Stimulated activated naive CD8-positive, alpha-beta T cell treated with anti-CD3 and anti-CD28 coated beads, Interleukin-15, Interleukin-2, amounts not matched to agents 100 ng/mL and 50 ng/mL, for 24 hours (primary cell): ENCODE measurements around the gene PGP.
"Not testable (repeated sequence)": the region's sequence is repeated elsewhere in the genome, so short reads cannot be mapped to it uniquely, and the experiment has no call there.

Experiments
- H3K27ac Mint-ChIP-seq: one replicate; pipeline ENCODE4 v1.8.0; 2021; ENCODE audit warnings: mild to moderate bottlenecking, mixed read lengths
- H3K27me3 Mint-ChIP-seq: one replicate; pipeline ENCODE4 v1.8.0; 2021; ENCODE audit warnings: mixed read lengths
- H3K36me3 Mint-ChIP-seq: one replicate; pipeline ENCODE4 v1.8.0; 2021; ENCODE audit warnings: low read depth, mixed read lengths
- H3K4me1 Mint-ChIP-seq: one replicate; pipeline ENCODE4 v1.8.0; 2021; ENCODE audit warnings: low read depth, mixed read lengths
- H3K4me3 Mint-ChIP-seq: one replicate; pipeline ENCODE4 v1.8.0; 2021; ENCODE audit warnings: mild to moderate bottlenecking, mixed read lengths
- H3K9me3 Mint-ChIP-seq: one replicate; pipeline ENCODE4 v1.8.0; 2021; ENCODE audit warnings: mixed read lengths

PGP gene, protein sequence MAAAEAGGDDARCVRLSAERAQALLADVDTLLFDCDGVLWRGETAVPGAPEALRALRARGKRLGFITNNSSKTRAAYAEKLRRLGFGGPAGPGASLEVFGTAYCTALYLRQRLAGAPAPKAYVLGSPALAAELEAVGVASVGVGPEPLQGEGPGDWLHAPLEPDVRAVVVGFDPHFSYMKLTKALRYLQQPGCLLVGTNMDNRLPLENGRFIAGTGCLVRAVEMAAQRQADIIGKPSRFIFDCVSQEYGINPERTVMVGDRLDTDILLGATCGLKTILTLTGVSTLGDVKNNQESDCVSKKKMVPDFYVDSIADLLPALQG

DNA sequence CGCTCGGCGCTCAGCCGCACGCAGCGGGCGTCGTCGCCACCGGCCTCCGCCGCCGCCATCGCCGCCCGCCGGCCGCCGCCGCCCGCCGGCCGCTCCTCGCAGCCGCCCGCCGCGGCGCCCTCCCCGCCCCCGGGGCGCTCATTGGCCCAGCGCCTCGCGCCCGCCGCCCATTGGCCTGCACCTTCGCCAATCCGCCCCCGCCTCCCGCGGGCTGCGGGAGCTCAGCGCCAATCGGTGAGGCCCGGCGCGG is at the start of gene PGP:
Gene PGP, minus strand, starts transcription at position 122 of the 250 bp plus-strand sequence. Its CDS starts 63 bp downstream, at position 59.
- Mint-ChIP-seq H3K27ac (peak within 1 kb of the TSS; percentile 96), H3K9me3 (no peaks in the 10 kb centered on the region), H3K27me3 (no peaks in the 10 kb centered on the region), H3K4me1 (peaks cover 24% of the 10 kb centered on the region), H3K4me3 (peak within 1 kb of the TSS; percentile 94), H3K36me3 (peaks cover 25% of the 10 kb centered on the region)

DNA sequence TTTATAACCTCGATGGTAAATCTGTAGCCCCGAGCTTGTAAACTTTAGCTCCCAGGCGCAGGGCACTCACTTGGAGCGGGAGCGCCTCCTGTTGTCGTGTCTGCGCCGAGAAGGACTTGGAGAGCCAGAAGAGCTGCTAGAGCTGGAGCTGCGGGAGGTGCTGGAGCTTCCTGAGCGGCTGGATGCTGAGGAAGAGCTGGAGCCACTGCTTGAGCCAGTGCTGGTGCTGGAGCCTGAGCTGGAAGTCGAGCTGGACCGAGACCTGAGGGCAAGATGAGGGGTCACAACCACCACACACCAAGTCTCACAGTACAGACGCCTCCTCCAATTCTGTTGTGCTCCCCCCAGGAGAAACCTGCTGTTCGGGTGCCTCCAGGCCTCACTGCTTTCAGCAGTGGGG is 48.4 kb upstream of the PGP start:
- H3K9me3 Mint-ChIP-seq = not testable (repeated sequence)
- H3K27ac Mint-ChIP-seq = peak overlapping the region; percentile 40

DNA sequence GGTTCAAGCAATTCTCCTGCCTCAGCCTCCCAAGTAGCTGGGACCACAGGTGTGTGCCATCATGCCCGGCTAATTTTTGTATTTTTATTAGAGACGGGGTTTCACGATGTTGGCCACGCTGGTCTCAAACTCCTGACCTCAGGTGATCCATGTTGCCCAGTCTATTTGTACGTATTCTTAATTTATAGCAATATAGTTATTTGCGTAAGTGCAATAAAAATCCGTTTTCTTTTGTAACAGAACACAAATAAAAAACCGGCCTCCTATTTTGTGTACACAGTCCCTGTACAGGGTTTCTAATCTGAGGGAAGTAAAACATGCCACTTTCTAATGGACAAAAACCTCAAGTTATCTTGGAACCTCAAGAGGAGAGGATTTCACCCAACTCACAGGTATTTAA is 45.6 kb upstream of the PGP start:
- peaks cover 84% of the 10 kb centered on the region for H3K36me3 Mint-ChIP-seq
- no peaks in the 10 kb centered on the region for H3K27me3 Mint-ChIP-seq
- peaks cover 11% of the 10 kb centered on the region for H3K4me1 Mint-ChIP-seq
- no peaks in the 10 kb centered on the region for H3K9me3 Mint-ChIP-seq
- no peak overlapping the region for H3K4me3 Mint-ChIP-seq
- no peak overlapping the region for H3K27ac Mint-ChIP-seq

More for the DNA sequence above, 48.4 kb upstream of the PGP start:
- H3K27me3 Mint-ChIP-seq, H3K4me3 Mint-ChIP-seq: not testable (repeated sequence)
- Mint-ChIP-seq H3K36me3 (peaks cover 74% of the 10 kb centered on the region), H3K4me1 (peaks cover 28% of the 10 kb centered on the region)

DNA sequence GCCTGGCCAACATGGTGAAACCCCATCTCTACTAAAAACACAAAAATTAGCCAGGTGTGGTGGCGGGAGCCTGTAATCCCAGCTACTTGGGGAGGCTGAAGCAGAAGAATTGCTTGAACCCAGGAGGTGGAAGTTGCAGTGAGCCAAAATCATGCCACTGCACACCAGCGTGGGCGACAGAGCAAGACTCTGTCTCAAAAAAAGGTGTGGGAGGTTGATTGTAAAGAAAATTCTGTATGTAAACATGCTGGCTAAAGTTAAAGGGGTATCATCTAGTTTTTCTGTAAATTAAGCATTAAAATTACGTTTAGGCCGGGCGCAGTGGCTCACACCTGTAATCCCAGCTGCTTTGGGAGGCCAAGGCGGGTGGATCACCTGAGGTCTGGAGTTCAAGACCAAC is 43.9 kb upstream of the PGP start:
- not testable (repeated sequence) for H3K27me3 Mint-ChIP-seq, H3K27ac Mint-ChIP-seq, H3K4me1 Mint-ChIP-seq, H3K9me3 Mint-ChIP-seq, H3K4me3 Mint-ChIP-seq
- H3K36me3 Mint-ChIP-seq = peaks cover 79% of the 10 kb centered on the region

DNA sequence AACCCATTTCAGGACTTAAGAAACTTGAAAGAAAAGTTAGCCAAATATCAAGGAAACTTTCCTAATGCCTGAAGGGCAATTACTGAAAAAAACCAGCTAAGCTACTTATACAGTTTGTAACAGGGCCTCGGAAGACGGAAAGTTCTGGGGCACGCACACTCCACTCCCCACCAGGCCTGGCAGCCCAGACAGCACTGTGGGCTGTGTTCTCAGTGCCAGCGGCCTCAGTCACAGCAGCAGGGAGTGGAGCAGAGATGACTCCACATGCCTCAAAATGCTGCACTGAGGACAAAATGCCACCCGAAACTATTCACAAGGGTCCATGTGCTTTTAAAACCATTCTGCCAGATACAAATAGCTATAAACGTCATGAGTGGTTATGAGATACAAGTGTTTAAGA is 43.1 kb upstream of the PGP start:
- no peaks in the 10 kb centered on the region for H3K27me3 Mint-ChIP-seq
- no peak overlapping the region for H3K4me3 Mint-ChIP-seq
- no peaks in the 10 kb centered on the region for H3K9me3 Mint-ChIP-seq
- peaks cover 82% of the 10 kb centered on the region for H3K36me3 Mint-ChIP-seq
- H3K27ac Mint-ChIP-seq = no peak overlapping the region
- peaks cover 8% of the 10 kb centered on the region for H3K4me1 Mint-ChIP-seq

DNA sequence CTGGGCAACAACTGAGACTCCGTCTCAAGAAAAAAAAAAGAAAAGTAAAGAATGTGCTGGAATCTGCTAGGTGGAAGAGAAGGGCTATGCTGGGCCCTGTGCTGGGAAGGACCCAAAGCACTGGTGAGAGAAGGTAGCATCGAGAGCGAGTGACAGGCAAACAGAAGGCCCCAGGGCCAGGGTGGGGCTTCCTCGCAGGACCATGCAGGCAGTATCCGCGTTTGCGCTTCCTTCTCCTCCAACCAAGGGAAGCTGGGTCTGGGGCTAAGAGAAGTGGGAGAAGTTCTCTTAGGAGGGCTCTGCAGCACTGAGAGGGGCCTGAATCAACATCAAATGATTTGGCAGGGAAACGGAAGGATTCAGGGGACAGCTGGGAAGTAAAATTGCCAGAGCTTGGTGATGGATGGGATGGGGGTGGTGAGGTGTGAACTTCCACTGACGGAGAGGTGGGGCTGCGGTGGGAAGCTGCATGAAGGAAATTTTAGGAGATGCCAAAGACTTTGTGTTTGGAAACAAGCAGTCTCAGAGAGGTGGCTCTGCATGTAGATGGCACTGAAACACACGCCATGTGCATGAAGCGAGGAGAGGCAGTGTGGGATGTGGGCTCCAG is 42.0 kb upstream of the PGP start:
- Mint-ChIP-seq H3K36me3 (peaks cover 73% of the 10 kb centered on the region), H3K4me1 (peaks cover 16% of the 10 kb centered on the region), H3K27me3 (no peaks in the 10 kb centered on the region), H3K4me3 (no peak overlapping the region), H3K9me3 (no peaks in the 10 kb centered on the region), H3K27ac (peak overlapping the region; percentile 55)

DNA sequence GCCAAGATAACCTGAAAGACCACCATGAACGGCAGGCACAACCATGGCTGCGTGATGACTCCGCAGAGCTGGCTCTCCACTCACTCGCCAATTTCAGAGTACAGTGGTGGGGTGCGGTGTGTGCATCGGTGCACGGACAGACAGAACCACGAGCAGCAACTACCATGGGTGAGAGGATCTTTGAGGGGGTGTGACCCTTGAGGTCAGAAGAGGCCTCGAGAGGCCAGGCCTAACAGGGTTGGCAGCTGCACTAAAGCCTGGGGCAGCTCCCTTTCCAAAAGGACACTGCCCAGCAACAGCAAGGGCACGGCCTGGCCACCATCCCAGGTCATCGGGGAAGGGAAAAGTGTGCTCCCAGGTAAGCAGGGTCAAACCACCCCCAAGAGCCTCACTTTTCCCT is 38.7 kb upstream of the PGP start:
- Mint-ChIP-seq H3K4me1 (peaks cover 26% of the 10 kb centered on the region), H3K4me3 (no peak overlapping the region), H3K36me3 (peaks cover 48% of the 10 kb centered on the region), H3K27me3 (no peaks in the 10 kb centered on the region), H3K27ac (no peak overlapping the region), H3K9me3 (no peaks in the 10 kb centered on the region)

DNA sequence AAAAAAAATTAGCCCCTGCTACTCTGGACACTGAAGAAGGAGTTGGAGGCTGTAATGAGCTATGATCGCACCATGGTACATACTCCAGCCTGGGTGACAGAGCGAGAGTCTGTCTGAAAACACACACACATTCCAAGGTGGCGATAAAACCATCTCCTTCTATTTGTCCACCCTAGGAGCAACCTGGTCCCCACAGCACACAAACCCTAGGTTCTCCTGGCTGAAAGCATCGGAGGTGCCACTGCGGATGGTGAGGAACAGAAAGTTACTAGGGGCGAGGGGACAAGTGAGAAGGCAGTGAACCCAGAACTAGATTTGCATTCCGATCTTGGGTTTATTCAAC is 38.1 kb upstream of the PGP start:
- Mint-ChIP-seq H3K4me1 (peaks cover 26% of the 10 kb centered on the region), H3K27ac (no peak overlapping the region), H3K27me3 (no peaks in the 10 kb centered on the region), H3K4me3 (no peak overlapping the region), H3K9me3 (no peaks in the 10 kb centered on the region), H3K36me3 (peaks cover 43% of the 10 kb centered on the region)

DNA sequence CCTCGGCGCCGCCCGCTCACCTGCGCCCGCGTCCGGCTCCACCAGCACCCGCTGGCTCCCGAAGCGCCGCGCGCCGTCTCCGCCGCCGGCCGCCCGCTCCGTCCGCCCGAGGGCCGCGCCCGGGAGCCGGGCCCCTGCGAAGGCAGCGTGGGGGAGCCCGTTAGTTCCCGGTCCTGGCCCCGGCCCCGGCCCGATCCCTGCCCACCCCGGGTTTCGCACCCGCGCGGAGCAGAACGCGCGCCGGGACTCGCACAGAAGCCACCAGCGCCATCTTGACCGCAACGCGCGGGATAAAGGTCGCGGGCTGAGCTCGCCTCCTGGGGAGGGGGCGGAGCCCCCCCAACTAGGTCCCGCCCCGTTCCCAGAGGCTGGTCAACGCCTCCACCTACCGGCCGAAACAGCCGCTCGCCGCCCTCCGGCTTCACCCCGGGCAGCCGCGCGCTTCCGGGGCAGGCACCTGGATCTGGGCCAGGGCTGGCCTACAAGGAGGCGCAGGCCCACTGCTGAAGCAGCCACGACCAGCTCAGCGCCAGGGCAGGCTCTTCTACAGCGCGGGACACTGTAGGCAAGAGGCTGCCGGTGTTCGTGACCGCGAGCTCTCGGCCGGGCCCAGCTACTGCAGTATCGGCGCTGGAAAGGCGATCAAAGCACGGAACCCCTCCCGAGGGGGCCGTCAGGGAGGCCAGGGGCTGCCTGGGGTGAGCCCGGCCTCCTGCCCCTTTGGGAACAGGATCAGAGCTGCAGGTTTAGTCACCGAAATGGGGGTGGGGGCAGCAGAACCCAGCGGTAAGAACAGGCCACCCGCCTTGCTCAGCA is 36.9 kb upstream of the PGP start, which contains the start of gene ECI1:
Gene ECI1, minus strand, starts transcription at position 292 of the 816 bp plus-strand sequence. Its CDS starts 21 bp downstream, at position 271.
- peak within 1 kb of the TSS; percentile 84 for H3K27ac Mint-ChIP-seq
- H3K36me3 Mint-ChIP-seq = peaks cover 33% of the 10 kb centered on the region
- H3K27me3 Mint-ChIP-seq = no peaks in the 10 kb centered on the region
- no peaks in the 10 kb centered on the region for H3K9me3 Mint-ChIP-seq
- H3K4me1 Mint-ChIP-seq = peaks cover 26% of the 10 kb centered on the region
- peak within 1 kb of the TSS; percentile 89 for H3K4me3 Mint-ChIP-seq

DNA sequence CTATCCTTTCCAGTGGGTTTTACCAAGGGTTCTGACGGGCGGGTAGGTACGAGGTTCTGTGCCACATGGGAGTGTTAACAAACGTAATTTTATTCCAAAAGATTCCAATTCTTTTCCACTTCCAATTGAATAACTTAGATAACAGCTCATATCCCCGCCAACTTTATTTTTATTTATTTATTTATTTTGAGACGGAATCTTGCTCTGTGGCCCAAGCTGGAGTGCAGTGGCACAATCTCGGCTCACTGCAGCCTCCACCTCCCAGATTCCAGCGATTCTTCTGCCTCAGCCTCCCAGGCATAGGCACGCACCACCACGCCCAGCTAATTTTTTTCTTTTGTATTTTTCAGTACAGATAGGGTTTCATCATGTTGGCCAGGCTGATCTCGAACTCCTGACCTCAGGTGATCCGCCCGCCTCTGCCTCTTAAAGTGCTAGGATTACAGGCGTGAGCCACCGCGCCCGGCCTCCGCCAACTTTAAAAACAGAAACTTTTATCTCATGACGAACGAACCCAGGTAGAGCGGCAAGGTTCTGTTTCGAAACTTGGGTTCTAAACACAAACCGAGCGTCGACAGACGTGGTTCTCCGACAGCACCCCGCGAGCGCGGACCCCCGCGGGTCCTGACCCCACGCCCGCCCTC is 36.1 kb upstream of the PGP start:
- Mint-ChIP-seq H3K27ac (peak overlapping the region; percentile 84), H3K4me3 (peak overlapping the region; percentile 89), H3K4me1 (peaks cover 26% of the 10 kb centered on the region), H3K27me3 (no peaks in the 10 kb centered on the region), H3K36me3 (peaks cover 29% of the 10 kb centered on the region), H3K9me3 (no peaks in the 10 kb centered on the region)

DNA sequence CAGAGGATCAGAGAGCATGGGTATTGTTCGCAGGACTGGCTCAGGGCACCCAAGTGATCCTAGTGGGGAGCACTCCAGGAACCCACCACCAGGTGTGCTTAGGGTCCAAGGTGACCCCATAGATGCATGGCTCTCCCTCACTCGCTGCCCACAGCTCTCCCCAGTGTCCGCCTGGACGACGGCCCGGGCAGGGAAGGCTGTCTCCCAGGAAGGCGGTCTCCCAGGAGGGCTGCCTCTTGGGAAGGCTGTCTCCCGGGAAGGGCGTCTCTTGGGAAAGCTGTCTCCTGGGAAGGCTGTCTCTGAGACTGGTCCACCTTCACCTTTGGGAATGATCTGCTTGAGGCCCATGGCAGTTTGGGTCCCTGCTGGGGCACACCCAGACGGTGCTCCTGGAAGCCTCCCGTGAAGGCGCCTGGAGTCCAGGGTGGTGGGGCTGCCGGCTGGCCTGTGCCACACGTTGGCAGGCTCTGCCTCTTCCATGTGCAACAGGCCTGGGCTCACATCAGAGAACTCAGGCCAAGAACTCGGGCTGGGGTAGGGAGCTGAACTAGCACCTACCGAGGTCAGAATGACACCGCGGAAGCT is 31.8 kb upstream of the PGP start:
- Mint-ChIP-seq H3K36me3 (peaks cover 24% of the 10 kb centered on the region), H3K4me3 (no peak overlapping the region), H3K27me3 (no peaks in the 10 kb centered on the region), H3K9me3 (no peaks in the 10 kb centered on the region), H3K4me1 (peaks cover 10% of the 10 kb centered on the region), H3K27ac (no peak overlapping the region)

DNA sequence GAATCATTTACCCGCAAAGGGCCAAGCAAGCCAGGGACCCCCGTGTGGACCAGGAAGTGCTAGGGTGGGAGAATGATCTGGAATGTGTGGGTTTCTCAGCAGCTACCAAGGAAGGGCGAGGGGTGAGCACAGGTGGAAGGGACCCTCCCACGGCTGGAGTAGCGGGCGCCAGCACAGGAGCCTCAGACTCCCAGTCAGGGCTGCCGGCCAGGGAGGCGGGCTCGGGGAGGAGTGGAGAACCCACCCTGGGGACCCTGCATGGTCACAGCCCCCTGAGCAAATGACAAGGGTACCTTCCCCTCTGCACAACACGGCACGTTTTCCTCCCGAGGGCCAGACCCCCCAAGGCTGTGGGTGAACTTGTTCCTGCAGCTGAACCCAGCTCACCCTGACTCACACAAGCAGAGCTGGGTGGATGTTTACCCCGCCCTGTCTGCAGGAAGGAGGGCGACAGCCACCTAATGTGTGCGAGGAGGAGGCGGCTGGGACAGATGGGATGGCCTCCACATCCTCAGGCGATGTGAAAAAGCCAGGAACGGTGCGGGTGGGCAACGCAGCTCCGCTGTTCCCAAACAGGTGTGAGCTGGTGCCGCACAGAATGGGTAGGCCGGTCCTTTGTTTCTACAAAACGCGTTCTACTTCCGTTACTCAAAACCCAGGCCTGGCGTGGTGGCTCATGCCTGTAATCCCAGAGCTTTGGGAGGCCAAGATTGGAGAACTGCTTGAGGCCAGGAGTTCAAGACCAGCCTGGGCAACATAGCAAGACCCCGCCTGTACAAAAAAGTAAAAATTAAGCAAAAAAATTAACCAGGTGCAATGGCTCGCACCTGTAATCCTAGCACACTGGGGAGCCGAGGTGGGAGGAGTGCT is 30.5 kb upstream of the PGP start:
- Mint-ChIP-seq H3K27ac (no peak overlapping the region), H3K4me1 (peaks cover 3% of the 10 kb centered on the region)

DNA sequence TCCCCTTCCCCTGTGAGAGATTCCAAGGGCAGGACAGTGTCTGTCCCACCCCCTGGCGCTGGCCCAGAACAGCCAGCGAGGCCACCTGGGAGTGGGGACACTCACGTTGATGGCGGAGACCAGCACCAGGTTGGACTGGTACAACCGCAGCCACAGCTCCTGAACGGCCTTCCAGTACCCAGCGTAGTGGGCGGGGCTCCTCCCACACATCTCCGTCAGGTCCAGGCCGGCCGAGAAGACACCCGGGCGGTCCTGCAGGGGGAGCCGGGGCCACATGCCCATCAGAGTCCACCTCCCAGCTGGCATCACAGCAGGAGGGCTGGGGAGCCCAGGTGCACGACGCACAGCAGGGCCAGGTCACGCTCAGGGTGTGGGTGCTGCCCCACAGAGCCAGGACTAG is 29.7 kb upstream of the PGP start:
- no peaks in the 10 kb centered on the region for H3K9me3 Mint-ChIP-seq
- no peak overlapping the region for H3K27ac Mint-ChIP-seq
- no peaks in the 10 kb centered on the region for H3K27me3 Mint-ChIP-seq
- no peaks in the 10 kb centered on the region for H3K4me1 Mint-ChIP-seq
- peaks cover 24% of the 10 kb centered on the region for H3K36me3 Mint-ChIP-seq
- no peak overlapping the region for H3K4me3 Mint-ChIP-seq

More for the DNA sequence above, 30.5 kb upstream of the PGP start:
- H3K4me3 Mint-ChIP-seq = no peak overlapping the region
- peaks cover 24% of the 10 kb centered on the region for H3K36me3 Mint-ChIP-seq
- H3K9me3 Mint-ChIP-seq = no peaks in the 10 kb centered on the region
- no peaks in the 10 kb centered on the region for H3K27me3 Mint-ChIP-seq

DNA sequence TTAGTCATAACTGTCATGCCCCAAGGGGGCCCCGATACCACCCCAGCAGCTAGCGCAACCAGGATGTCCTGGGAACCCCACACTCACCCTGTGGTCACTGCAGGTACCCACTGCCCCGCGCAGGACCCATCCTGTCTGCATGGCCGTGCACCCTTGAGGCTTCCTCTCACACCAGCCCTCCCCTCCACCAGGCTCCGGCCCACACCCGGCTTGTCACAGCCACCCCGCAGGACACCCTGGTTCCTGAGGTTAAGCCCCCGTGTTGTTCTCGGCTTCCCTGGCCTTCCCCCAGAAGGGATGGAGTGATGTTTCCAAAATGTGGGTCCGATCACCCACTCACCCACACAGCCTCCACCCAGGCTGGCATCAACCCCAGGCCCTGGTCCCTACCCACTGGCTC is 29.1 kb upstream of the PGP start:
- Mint-ChIP-seq H3K27me3 (no peaks in the 10 kb centered on the region), H3K36me3 (peaks cover 24% of the 10 kb centered on the region)

More for the DNA sequence above, 29.1 kb upstream of the PGP start:
- Mint-ChIP-seq H3K4me3 (no peak overlapping the region), H3K9me3 (no peaks in the 10 kb centered on the region), H3K27ac (no peak overlapping the region), H3K4me1 (no peaks in the 10 kb centered on the region)
